Measurements from ENCODE around the gene PHEX.

Gene PHEX

GRCh38 chrX:22021751-22022324 lies 10.3 kb upstream of the PHEX start:
- TF ChIP-seq TAF1 (IDR thresholded peaks at IDR 0.05; ENCODE audit: borderline replicate concordance, insufficient read depth, low read length) (no peak), POLR2AphosphoS5 (IDR thresholded peaks at IDR 0.05; ENCODE audit: low read depth, low read length) (no peak), SIN3A (IDR thresholded peaks at IDR 0.05; ENCODE audit: borderline replicate concordance, insufficient read depth, low read length) (no peak), REST (IDR thresholded peaks at IDR 0.05; ENCODE audit: insufficient read depth in 1 of 2, low read depth in 2 of 2, low read length in 2 of 2) (no peak), FOXP2 (optimal IDR thresholded peaks at IDR 0.05; ENCODE audit: borderline replicate concordance, extremely low read depth, extremely low read length, insufficient read depth) (no peak)

- TF ChIP-seq TAF1 (IDR thresholded peaks at IDR 0.05; ENCODE audit: borderline replicate concordance, insufficient read depth, low read length) (no peak), FOXP2 (optimal IDR thresholded peaks at IDR 0.05; ENCODE audit: borderline replicate concordance, extremely low read depth, extremely low read length, insufficient read depth) (no peak), REST (IDR thresholded peaks at IDR 0.05; ENCODE audit: insufficient read depth in 1 of 2, low read depth in 2 of 2, low read length in 2 of 2) (no peak), SIN3A (IDR thresholded peaks at IDR 0.05; ENCODE audit: borderline replicate concordance, insufficient read depth, low read length) (no peak)
Observed at GRCh38 chrX:22024577-22024976, 7.5 kb upstream of the PHEX start.

- no peak for TF ChIP-seq SIN3A (IDR thresholded peaks at IDR 0.05; ENCODE audit: borderline replicate concordance, insufficient read depth, low read length)
- TF ChIP-seq FOXP2 (optimal IDR thresholded peaks at IDR 0.05; ENCODE audit: borderline replicate concordance, extremely low read depth, extremely low read length, insufficient read depth) = no peak
- TF ChIP-seq POLR2AphosphoS5 (IDR thresholded peaks at IDR 0.05; ENCODE audit: low read depth, low read length) = no peak
- TF ChIP-seq TAF1 (IDR thresholded peaks at IDR 0.05; ENCODE audit: borderline replicate concordance, insufficient read depth, low read length) = no peak
- TF ChIP-seq REST (IDR thresholded peaks at IDR 0.05; ENCODE audit: insufficient read depth in 1 of 2, low read depth in 2 of 2, low read length in 2 of 2) = no peak
Observed at GRCh38 chrX:22025751-22026150, 6.4 kb upstream of the PHEX start.

- no peak for TF ChIP-seq SIN3A (IDR thresholded peaks at IDR 0.05; ENCODE audit: borderline replicate concordance, insufficient read depth, low read length)
- no peak for TF ChIP-seq POLR2AphosphoS5 (IDR thresholded peaks at IDR 0.05; ENCODE audit: low read depth, low read length)
- TF ChIP-seq TAF1 (IDR thresholded peaks at IDR 0.05; ENCODE audit: borderline replicate concordance, insufficient read depth, low read length) = no peak
- TF ChIP-seq FOXP2 (optimal IDR thresholded peaks at IDR 0.05; ENCODE audit: borderline replicate concordance, extremely low read depth, extremely low read length, insufficient read depth) = no peak
- no peak for TF ChIP-seq REST (IDR thresholded peaks at IDR 0.05; ENCODE audit: insufficient read depth in 1 of 2, low read depth in 2 of 2, low read length in 2 of 2)
Observed at GRCh38 chrX:22026731-22027130, 5.4 kb upstream of the PHEX start.

- TF ChIP-seq TAF1 (IDR thresholded peaks at IDR 0.05; ENCODE audit: borderline replicate concordance, insufficient read depth, low read length) = no peak
- no peak for TF ChIP-seq REST (IDR thresholded peaks at IDR 0.05; ENCODE audit: insufficient read depth in 1 of 2, low read depth in 2 of 2, low read length in 2 of 2)
- no peak for TF ChIP-seq POLR2AphosphoS5 (IDR thresholded peaks at IDR 0.05; ENCODE audit: low read depth, low read length)
- no peak for TF ChIP-seq SIN3A (IDR thresholded peaks at IDR 0.05; ENCODE audit: borderline replicate concordance, insufficient read depth, low read length)
- TF ChIP-seq FOXP2 (optimal IDR thresholded peaks at IDR 0.05; ENCODE audit: borderline replicate concordance, extremely low read depth, extremely low read length, insufficient read depth) = no peak
Observed at GRCh38 chrX:22032506-22032905, 381 bp downstream of the PHEX start.
